IPS-11a (cell line): ENCODE data around the gene IPO8.
"Not testable (repeated sequence)": the region's sequence is repeated elsewhere in the genome, so short reads cannot be mapped to it uniquely, and the experiment has no call there.

Source experiments
- H3K4me3 ChIP-seq: one replicate; pipeline ENCODE4 v1.5.1; 2013; ENCODE audit warnings: low read depth, low read length, control low read depth

IPO8 gene

GRCh38 chr12:30610718-30611117, 85.0 kb downstream of the IPO8 start:
- H3K4me3 ChIP-seq, result no peak overlapping the region

DNA sequence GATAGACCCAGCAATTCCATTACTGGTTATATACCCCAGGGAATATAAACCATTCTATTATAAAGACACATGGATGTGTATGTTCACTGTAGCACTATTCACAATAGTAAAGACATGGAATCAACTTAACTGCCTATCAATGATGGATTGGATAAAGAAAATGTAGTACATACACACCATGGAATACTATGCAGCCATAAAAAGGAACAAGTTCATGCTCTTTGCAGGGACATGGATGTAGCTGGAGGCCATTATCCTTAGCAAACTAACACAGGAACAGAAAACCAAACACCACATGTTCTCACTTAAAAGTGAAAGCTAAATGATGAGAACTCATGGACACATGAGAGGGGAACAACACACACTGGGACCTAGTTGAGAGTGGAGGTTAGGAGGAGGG, 85.8 kb downstream of the IPO8 start:
- not testable (repeated sequence) for H3K4me3 ChIP-seq

DNA sequence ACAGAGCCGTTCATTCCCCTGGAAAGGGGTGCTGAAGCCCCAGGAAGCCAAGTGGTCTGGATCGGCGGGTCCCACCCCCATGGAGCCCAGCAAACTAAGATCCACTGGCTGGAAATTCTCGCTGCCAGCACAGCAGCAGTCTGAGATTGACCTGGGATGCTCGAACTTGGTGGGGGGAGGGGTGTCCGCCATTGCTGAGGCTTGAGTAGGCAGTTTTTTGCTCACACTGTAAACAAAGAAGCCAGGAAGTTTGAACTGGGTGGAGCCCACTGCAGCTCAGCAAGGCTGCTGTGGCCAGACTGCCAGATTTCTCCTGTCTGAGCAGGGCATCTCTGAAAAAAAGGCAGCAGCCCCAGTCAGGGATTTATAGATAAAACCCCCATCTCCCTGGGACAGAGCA, 91.4 kb downstream of the IPO8 start:
- not testable (repeated sequence) for H3K4me3 ChIP-seq

GRCh38 chr12:30603129-30603528, 92.5 kb downstream of the IPO8 start:
- H3K4me3 ChIP-seq, result no peak overlapping the region

DNA sequence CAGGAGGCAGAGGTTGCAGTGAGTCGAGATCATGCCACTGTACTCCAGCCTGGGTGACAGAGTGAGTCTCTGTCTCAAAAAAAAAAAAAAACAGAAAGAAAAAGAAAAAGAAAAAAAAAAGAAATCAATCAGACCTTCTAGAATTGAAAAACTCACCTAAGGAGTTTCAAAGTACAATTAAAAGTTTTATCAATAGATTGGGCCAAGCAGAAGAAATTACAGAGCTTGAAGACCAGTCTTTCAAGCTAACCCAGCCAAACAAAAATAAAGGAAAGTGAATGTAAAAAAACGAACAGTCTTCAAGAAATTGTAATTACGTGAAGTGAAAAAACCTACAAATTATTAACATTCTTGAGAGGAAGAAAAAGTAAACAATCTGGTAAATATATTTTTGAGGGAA, 93.0 kb downstream of the IPO8 start:
- H3K4me3 ChIP-seq, result no peak overlapping the region

DNA sequence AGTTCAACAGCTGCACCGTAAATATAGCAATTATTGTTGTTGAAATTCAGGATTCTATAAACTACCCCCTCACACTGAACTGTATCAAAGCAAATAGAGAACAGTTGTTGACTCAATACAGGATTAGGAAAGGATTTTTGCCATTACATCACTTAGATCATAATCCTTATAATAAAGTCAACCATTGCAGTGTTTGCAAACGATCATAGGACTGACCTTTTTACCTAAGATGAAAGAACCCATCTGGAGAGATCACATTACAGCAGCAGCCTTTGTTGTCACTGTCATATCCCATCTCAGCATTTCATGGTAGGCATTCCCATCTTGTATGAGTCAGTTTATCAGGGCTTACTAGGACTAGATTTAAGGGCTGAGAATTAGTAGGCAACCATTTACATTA, 96.1 kb downstream of the IPO8 start:
- no peak overlapping the region for H3K4me3 ChIP-seq

GRCh38 chr12:30598889-30599288, 96.8 kb downstream of the IPO8 start:
- H3K4me3 ChIP-seq, result no peak overlapping the region

- no peak overlapping the region for H3K4me3 ChIP-seq
Measured at GRCh38 chr12:30595742-30596141, 99.9 kb downstream of the IPO8 start.

- no peak overlapping the region for H3K4me3 ChIP-seq
Measured at GRCh38 chr12:30594509-30594908, 101.2 kb downstream of the IPO8 start.

DNA sequence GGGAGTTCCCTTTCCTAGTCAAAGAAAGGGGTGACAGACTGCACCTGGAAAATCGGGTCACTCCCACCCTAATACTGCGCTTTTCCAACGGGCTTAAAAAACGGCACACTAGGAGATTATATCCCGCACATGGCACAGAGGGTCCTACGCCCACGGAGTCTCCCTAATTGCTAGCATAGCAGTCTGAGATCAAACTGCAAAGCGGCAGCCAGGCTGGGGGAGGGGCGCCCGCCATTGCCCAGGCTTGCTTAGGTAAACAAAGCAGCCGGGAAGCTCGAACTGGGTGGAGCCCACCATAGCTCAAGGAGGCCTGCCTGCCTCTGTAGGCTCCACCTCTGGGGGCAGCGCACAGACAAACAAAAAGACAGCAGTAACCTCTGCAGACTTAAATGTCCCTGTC, 107.1 kb downstream of the IPO8 start:
- H3K4me3 ChIP-seq, result not testable (repeated sequence)

GRCh38 chr12:30587782-30588181, 107.9 kb downstream of the IPO8 start:
- H3K4me3 ChIP-seq, result no peak overlapping the region

DNA sequence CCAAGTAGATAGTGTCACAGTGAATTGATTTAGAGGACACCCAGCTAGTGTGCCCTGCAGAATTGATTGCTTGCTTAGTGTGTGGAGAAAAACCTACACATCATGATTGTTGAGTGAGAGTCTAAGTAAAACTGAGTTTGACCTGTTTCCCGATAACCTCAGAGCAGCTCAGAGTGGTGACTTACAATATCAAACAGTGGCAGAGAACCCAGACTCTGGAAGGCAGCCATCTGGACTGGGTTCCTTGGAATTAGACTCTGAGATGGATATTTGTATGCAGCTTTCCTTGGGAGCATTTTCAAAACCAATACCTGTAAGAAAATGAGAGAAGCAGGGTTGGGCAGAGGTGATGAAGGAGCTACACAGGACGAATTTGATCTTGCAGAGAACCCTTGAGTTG, 109.8 kb downstream of the IPO8 start:
- no peak overlapping the region for H3K4me3 ChIP-seq

DNA sequence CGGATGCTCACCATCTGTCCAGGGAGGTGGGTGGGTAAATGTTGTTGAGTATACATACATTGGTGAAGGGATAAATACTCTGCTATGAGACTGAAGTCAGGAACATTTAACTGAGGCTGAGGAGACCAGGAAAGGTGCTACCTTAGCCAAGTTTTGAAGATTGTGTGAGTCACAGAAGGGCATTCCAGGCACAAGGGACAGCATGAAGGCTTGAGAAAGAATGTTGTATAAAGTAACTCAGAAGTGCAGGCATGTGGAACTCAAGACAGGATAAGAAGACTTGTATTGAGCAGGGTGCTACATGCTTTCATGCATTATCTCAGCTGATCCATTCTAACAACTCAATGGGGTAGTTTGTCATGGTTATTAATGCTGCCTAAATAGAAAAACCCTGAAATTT, 112.7 kb downstream of the IPO8 start:
- H3K4me3 ChIP-seq, result no peak overlapping the region

- H3K4me3 ChIP-seq, result no peak overlapping the region
Measured at GRCh38 chr12:30580344-30580743, 115.3 kb downstream of the IPO8 start.
